GM23338 (cell line): ENCODE results near the gene SPEM3. TPM values are rescaled to one million over a fixed set of nuclear protein-coding genes. Genes with fewer than 3 reads are reported as not detected.

Source experiments
- JUNB ChIP-seq: IDR thresholded peaks from one replicate; pipeline ENCODE4 v1.6.1; 2016; ENCODE audit warnings: antibody characterized with exemption; ENCODE audit not compliant: unreplicated experiment
- REST ChIP-seq: IDR thresholded peaks from one replicate; pipeline ENCODE4 v1.6.1; 2018; ENCODE audit warnings: antibody characterized with exemption; ENCODE audit not compliant: unreplicated experiment
- polyA plus RNA-seq: library from polyadenylated mRNA; unstranded; fragments of >200 nt; fragmentation: Nextera tagmentation; extraction: Ambion mirVana; gene quantifications from 2 replicates; pipeline ENCODE4 v1.2.1, GENCODE V29; 2016
- total RNA-seq: library from RNA; depleted of rRNA; stranded (reverse); fragments of >200 nt; shearing (Covaris generic); gene quantifications from 2 replicates; pipeline ENCODE4 v1.2.3, GENCODE V29; 2014
- TF ChIP-seq, protein P1 (sequence below): fragments of 250-450 bp; sonication (Bioruptor Pico); IDR thresholded peaks from 2 replicates; pipeline ENCODE4 v1.5.0; 2020; ENCODE audit warnings: mild to moderate bottlenecking, moderate library complexity

Gene SPEM3
- total and polyA plus RNA-seq, 2 experiments from 2014 or later, result not detected

- TF ChIP-seq, protein P1, sequence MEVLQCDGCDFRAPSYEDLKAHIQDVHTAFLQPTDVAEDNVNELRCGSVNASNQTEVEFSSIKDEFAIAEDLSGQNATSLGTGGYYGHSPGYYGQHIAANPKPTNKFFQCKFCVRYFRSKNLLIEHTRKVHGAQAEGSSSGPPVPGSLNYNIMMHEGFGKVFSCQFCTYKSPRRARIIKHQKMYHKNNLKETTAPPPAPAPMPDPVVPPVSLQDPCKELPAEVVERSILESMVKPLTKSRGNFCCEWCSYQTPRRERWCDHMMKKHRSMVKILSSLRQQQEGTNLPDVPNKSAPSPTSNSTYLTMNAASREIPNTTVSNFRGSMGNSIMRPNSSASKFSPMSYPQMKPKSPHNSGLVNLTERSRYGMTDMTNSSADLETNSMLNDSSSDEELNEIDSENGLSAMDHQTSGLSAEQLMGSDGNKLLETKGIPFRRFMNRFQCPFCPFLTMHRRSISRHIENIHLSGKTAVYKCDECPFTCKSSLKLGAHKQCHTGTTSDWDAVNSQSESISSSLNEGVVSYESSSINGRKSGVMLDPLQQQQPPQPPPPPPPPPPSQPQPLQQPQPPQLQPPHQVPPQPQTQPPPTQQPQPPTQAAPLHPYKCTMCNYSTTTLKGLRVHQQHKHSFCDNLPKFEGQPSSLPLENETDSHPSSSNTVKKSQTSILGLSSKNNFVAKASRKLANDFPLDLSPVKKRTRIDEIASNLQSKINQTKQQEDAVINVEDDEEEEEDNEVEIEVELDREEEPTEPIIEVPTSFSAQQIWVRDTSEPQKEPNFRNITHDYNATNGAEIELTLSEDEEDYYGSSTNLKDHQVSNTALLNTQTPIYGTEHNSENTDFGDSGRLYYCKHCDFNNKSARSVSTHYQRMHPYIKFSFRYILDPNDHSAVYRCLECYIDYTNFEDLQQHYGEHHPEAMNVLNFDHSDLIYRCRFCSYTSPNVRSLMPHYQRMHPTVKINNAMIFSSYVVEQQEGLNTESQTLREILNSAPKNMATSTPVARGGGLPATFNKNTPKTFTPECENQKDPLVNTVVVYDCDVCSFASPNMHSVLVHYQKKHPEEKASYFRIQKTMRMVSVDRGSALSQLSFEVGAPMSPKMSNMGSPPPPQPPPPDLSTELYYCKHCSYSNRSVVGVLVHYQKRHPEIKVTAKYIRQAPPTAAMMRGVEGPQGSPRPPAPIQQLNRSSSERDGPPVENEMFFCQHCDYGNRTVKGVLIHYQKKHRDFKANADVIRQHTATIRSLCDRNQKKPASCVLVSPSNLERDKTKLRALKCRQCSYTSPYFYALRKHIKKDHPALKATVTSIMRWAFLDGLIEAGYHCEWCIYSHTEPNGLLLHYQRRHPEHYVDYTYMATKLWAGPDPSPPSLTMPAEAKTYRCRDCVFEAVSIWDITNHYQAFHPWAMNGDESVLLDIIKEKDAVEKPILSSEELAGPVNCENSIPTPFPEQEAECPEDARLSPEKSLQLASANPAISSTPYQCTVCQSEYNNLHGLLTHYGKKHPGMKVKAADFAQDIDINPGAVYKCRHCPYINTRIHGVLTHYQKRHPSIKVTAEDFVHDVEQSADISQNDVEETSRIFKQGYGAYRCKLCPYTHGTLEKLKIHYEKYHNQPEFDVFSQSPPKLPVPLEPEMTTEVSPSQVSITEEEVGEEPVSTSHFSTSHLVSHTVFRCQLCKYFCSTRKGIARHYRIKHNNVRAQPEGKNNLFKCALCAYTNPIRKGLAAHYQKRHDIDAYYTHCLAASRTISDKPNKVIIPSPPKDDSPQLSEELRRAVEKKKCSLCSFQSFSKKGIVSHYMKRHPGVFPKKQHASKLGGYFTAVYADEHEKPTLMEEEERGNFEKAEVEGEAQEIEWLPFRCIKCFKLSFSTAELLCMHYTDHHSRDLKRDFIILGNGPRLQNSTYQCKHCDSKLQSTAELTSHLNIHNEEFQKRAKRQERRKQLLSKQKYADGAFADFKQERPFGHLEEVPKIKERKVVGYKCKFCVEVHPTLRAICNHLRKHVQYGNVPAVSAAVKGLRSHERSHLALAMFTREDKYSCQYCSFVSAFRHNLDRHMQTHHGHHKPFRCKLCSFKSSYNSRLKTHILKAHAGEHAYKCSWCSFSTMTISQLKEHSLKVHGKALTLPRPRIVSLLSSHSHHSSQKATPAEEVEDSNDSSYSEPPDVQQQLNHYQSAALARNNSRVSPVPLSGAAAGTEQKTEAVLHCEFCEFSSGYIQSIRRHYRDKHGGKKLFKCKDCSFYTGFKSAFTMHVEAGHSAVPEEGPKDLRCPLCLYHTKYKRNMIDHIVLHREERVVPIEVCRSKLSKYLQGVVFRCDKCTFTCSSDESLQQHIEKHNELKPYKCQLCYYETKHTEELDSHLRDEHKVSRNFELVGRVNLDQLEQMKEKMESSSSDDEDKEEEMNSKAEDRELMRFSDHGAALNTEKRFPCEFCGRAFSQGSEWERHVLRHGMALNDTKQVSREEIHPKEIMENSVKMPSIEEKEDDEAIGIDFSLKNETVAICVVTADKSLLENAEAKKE (CRISPR knock-in tag), result no peak
- no peak for TF ChIP-seq REST
- no peak for TF ChIP-seq JUNB
Observed at GRCh38 chr17:7477392-7478275, 49.0 kb downstream of the SPEM3 start (continued).
